ENCODE data around the gene CTBP2.
"Not testable (repeated sequence)": the region's sequence is repeated elsewhere in the genome, so short reads cannot be mapped to it uniquely, and the experiment has no call there.

The CTBP2 gene

DNA sequence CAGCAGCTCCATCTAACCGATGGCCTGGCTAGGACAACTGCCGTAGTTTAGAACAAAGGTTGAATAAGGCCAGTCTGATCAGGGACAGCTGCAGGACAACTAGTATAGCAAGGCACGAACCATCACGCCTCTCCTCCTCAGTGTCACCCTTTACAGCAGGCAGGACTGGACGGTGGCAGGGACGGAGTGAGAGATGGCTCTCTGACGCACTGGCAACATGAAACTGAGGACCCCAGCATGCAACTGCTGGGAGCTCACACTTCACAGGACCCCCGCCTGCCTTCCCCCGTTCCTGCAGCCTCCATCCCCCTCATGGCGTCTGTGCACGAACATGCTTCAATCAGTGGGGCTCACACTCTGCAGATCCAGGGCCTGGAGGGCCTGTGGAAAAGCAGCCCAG is 164.8 kb downstream of the CTBP2 start:
- DNase-seq: no peak

DNA sequence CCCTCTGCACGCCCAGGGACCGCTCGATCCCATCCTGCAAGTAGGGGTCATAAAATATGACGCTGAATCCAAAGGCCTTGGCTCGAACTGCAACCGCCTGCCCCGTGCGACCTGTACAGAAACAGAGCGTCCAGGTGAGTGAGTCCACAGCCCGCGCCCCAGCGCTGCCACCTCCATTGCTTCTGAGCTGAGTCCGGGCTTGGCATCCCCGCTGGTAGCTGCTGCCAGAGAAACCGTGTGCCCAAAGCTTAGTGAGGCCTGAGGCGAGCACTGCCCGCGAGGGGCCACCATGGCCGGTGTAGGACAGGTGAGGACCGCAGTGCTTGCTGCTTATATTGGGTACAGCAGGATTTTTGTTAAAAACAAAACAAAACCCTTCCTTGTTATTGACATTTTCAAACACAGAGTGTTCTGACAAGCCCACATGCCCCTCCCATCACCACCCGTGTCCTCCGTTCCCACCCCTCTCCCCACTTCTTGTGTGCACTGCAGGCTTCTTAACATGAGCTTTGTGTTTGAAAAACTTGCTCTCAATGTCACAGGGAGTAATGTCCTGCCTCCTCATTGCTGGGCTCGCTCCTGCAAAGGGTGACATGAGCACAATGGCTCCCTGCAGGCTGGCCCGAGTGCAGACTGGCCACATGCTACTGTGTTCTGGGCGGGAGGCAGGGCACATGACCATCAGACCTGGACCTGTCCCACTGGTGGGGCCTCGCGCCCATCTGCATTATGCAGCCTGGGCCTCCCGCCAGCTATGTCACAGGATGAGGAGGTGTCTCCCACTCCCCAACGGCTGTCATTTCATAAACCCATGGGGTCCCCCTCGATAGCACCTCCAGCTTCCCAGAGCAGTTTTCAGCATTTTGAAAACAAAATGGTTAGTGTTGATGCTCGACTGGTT is 165.5 kb downstream of the CTBP2 start:
- DNase-seq: peak in 8 of 14 donors; percentile 46 to 78 (median 53)

DNA sequence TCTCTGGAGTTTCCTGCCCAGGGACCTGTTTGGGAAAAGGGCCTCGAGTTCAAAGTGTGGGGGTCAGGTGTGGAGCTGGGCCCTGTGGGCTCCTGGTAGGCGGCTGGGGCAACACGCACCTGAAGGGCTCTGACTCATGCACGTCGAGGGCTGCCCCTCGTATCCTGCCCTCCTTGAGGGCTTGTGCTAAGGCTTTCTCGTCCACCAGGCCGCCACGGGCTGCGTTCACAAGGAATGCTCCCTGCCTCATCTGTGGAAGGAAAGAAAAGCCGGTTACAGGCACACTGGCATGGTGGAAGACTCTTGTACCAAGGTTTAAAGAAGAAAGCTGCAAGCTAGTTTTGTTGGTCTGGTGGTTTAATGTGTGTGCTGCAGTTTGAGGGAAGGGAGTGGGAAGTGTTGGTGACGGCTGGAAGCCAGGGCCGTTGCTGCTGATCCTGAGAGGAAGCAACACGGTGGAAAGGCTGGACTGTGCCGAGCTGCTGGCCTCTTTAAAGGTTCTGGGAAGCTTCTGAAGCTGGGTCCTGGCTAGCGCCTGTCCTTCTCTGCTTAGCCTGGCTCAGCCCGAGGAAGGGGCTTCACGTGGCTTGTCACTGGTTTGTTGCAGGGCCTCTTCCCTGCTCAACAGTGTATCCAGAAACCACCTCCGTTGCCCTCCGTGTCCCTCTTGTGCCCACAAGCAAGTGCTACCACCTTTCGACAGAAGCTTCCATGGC is 166.5 kb downstream of the CTBP2 start:
- DNase-seq: no peak

DNA sequence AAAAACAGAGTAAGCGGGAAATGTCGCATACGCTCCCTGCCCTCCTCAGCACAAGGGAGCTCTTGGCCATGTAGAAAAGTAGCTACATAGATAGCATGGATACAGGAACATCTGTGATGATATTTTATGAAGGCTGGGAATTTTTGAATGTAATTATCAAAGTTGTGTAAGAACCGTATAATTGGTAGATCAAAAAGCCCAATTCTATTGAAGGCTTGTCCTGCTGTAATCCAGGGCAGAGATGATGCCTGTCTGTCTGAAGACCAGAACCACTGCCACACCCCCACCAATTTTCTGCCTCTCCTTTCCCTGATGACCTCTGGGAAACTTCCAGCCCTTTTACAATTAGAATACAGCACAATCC is 167.0 kb downstream of the CTBP2 start:
- no peak for DNase-seq

DNA sequence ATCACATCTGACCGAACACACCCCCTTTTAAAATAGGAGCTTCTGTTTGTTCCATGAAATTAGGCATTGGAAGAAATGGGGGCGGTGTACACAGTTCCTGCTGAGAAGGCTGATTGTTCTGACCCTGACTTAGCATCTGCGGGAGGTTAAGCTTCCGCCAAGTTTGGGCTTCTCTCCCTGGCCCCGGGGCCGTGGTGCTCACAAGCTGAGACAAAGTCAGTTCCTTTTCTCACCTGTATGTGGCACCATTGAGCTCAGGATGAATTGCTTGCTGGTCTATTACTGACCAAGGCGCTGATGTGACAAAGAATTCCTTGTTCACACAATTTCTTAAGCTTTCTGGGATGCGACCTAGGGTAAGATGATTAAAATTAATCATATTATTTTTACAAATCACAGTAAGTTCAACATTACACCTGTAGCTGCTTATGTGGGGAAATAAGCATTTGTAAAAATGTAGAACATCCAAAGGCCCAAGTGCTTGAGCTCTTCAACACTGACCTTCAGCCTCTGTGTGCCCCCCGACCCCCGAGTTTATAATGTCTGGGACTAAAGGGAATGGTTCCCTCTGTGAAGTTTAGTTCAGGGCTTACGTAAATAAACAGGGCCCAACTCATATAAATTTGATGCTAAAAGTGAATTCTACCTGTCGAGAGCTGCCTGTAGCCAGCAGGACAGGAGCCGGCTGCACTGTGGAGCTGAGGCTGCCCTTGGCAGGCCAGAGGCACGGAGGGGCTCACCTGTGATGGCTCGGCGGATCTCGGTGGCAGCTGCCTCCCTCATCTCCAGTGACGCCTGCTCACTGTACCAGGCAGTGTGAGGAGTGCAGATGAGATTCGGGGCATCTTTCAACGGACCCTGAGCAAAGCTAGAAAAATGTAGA is 167.7 kb downstream of the CTBP2 start:
- peak in 11 of 14 donors; percentile 37 to 76 (median 55) for DNase-seq

DNA sequence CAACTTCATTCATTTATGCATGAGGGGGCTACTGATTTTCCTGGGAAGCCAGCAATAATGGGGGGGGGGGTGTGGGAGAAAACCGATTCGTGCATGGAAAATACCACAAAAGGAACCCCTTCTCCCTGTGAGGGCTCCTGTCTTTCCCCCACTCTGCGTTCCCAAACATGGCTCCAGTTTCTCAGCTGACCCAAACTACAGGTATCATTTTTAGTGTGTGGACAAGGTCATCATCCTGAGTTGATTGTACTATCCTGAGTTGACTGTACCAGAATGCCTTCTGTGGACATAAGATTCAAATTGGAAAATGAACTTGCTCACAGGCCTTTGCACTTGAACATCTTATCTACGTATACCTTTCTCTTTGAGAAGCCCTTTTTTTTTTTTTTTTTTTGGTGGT is 168.5 kb downstream of the CTBP2 start:
- no peak for DNase-seq

DNA sequence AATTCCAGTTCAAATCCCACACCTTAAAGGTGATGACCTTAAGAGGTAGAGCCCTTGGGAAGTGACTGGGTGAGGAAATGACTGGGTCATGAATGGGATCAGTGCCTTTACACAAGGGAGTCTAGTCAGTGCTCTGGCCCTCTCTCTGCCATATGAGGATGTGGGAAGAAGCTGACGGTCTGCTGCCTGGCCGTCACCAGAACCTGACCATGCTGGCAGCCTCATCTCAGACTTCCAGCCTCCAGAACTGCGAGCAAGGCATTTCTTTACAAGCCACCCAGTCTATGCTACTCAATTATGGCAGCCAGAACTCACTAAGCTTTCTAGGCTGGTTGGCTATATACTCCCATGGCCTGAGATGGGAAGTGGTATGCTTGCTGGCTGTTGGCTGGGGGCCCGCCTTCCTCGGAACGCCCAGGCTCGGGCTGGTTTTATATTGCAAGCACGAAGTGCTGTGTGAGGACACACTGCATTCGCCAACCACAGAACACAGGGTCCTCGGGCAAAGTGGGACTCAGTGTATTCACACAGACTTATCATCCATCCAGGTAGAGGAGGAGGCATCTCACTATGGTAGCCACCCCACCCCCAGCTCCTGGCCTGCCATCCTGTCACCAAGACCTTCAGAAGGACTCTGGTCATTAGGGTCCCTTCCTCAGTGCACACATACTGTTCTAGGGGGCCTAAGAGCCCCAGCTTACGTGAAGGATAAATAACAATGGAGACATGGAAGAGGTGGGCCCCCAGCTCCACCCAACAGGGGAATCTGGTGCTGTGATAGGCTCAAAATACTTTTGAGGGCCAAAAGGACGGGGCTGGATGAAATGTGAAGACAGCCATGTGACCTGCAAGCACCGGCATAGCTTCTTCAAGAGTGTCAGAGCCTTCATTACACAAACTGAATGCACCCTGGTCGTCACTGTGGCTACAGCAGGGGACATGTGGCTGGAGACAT is 169.4 kb downstream of the CTBP2 start:
- no peak for DNase-seq

DNA sequence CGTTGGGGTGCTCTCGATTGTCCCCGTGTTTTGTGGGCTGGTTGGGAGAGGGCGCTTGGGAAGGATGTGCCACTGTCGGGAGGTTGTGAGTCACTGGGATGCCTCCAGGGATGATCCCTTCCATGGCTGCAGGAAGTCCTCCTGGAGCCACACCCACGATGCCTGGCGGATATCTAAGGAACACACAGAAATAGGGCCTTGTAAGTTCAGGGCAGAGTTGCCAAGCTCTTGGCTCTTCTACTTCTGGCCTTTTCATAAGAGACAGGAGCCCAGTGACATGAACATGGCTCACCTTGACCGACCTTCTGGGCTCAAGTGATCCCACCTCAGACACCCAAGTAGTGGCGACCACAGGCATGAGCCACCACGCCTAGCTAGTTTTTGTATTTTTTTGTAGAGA is 170.8 kb downstream of the CTBP2 start:
- DNase-seq: no peak

DNA sequence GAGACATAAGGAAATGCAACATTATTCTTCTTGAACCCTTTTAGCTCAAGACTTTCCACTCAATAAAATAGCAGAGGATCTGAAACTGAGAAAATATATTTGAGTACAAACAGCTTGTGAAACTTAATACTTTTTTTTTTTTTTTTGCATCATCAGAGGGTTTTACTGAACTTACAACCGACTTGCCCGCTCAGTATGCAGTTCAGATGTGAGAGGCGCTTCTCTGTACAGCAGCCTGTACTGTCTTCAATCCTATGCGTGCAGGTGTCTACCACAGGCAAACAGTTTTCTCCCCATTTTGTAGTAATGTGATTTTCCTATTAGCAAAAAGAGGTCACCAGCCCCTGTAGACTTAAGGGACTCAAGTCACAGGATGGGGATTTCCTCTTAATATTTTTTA is 171.6 kb downstream of the CTBP2 start:
- DNase-seq: not testable (repeated sequence)

DNA sequence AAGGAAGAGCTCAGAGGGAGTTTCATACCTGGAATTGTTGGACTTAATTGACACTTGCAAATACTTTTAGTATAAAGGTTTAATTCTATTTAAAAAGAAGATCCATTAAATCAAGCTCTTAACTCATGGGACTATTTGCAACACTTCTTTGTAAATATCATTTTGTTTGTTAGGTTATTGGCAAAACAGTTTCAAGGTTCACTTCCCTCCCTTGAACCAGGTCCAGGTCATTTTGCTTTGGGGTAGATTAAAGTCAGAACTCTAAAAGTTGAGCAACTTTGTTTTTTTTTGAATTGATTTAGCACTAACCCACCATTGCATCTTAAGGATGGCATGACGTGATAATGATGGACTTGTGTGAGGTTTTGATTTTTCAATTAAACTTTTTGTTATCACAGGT is 172.6 kb downstream of the CTBP2 start:
- no peak for DNase-seq

DNA sequence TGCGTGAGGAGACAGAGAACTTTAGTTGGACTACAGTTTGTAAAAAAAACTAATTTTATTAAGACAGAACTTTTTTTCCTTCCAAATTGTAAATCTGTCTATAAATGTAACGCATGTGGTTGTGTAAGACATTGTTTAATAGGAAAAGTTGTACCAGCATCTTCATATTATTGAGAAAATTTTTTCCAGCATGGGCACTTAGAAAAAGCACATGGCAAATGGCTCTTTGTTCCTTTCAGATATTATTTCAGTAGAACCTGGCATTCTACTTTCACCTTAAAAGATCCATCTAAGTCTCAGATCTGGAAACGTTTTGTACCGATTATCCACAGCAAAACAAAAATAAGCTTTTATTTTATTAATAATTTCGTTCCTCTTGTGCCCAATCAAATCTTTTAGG is 175.2 kb downstream of the CTBP2 start:
- DNase-seq: no peak

GRCh38 chr10:124984376-124984775 is 176.0 kb downstream of the CTBP2 start:
- DNase-seq: no peak

- DNase-seq: no peak
Observed at GRCh38 chr10:124983321-124983720, 177.0 kb downstream of the CTBP2 start.

GRCh38 chr10:124978376-124978725 is 182.0 kb downstream of the CTBP2 start:
- no peak for DNase-seq

DNA sequence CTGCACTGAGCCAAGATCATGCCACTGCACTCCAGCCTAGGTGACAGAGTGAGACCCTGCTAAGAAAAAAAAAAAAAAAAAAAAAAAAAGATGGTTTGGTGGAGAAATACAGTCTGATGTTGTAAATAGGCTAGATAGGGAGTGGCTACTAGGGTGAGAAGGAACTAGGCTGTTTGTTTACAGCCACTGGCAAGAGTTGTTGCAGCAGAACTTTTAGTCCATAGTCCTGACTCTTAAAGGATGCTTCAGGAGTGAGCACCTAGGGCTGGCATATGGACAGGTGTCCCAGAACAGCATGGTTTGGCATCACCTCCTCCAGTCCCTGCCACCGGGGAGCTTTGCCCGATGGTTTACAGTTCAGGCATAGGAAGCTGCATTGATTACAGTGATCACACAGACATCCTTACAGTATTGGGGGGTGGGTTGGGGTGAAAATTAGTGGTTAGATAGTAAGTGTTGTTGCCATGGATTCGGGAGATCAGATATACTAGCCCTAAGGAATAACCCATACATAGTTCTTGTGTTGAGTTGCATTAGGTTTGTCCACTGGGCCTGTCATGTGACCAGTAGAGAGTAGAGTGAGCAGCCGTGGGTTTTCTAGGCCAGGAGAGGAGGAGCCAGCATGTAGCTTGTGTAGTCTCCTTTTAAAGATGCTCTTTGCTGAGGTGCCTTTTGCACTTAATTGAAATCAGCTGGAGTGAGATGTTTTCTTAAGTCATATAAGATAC is 182.6 kb downstream of the CTBP2 start:
- DNase-seq: peak in 1 of 14 donors; percentile 67

GRCh38 chr10:124977161-124977560 is 183.2 kb downstream of the CTBP2 start:
- DNase-seq: no peak

DNA sequence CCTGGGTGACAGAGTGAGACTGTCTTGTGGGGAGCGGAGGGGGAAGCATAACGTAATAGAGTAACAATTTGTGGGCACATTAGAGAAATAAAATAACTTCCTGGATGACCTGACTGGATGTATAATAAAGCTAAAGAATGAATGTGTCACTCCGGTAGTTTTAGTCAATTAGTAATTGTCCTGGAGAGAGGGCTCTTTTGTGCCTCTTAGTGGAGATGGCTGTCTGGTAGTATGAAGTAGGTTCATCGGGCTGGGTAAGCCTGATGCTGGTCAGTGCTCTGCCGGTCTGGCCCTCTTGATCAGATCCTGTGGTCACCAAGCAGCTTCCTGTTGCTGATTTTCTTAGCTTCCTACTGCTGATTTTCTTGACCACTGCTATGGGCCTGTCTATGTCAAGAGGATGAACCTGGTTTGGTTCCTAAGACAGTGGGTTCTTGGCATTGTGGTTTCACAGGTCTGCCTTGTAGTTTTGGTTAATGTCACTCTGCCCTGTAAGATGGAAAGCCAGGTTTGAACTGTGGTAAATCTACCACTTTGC is 184.3 kb downstream of the CTBP2 start:
- no peak for DNase-seq

GRCh38 chr10:124974131-124974530 is 186.2 kb downstream of the CTBP2 start:
- DNase-seq: no peak

- DNase-seq: no peak
Observed at GRCh38 chr10:124972637-124973036, 187.7 kb downstream of the CTBP2 start.

GRCh38 chr10:124971276-124971675 is 189.1 kb downstream of the CTBP2 start:
- no peak for DNase-seq

- no peak for DNase-seq
Observed at GRCh38 chr10:124967255-124967654, 193.1 kb downstream of the CTBP2 start.

Data from C1 segment of cervical spinal cord (tissue), 14 donors.